Panc1 (cell line): ENCODE measurements around the gene VWF.

Source experiments
- POLR2AphosphoS5 ChIP-seq: IDR thresholded peaks from 2 replicates; pipeline ENCODE4 v1.6.1; 2012; ENCODE audit warnings: mild to moderate bottlenecking, low read depth, low read length, moderate library complexity
- TCF7L2 ChIP-seq: IDR thresholded peaks from 2 replicates; pipeline ENCODE4 v1.6.1; 2011; ENCODE audit warnings: mild to moderate bottlenecking, low read depth, low read length, inconsistent platforms
- TF ChIP-seq, protein P1 (sequence below): fragments of 450-650 bp; IDR thresholded peaks from 2 replicates; pipeline ENCODE4 v1.5.1; 2017; ENCODE audit warnings: mild to moderate bottlenecking
- TF ChIP-seq, protein P2 (sequence below), 2 experiments: IDR thresholded peaks; 2 replicates each; pipeline ENCODE4 v1.6.1; 2011 to 2012; ENCODE audit warnings: low read depth in 2 of 2, control low read depth in 1 of 2, low read length in 1 of 2, mild to moderate bottlenecking in 1 of 2, moderate library complexity in 1 of 2; ENCODE audit not compliant: insufficient read depth in 1 of 2

DNA sequence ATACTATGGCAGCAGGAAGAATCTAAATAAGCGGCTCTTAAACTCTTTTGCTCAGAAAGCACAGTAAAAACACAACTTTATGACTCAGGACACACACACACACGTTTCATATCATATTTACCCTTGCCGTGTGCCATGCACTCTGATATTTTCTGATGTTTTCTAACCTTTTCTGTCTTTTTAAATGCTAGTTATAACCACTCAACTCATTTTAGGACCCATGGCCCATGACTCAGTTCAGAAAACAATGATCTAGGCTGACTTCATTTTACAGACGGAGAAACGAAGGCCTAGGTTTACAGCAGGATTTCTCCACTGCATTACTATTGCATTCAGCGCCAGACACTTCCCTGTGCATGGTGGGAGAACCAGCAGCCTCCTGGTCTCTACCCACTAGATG is 9.1 kb downstream of the VWF start:
- no peak for TF ChIP-seq TCF7L2
- no peak for TF ChIP-seq POLR2AphosphoS5
- TF ChIP-seq, protein P1, sequence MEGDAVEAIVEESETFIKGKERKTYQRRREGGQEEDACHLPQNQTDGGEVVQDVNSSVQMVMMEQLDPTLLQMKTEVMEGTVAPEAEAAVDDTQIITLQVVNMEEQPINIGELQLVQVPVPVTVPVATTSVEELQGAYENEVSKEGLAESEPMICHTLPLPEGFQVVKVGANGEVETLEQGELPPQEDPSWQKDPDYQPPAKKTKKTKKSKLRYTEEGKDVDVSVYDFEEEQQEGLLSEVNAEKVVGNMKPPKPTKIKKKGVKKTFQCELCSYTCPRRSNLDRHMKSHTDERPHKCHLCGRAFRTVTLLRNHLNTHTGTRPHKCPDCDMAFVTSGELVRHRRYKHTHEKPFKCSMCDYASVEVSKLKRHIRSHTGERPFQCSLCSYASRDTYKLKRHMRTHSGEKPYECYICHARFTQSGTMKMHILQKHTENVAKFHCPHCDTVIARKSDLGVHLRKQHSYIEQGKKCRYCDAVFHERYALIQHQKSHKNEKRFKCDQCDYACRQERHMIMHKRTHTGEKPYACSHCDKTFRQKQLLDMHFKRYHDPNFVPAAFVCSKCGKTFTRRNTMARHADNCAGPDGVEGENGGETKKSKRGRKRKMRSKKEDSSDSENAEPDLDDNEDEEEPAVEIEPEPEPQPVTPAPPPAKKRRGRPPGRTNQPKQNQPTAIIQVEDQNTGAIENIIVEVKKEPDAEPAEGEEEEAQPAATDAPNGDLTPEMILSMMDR, result no peak
- TF ChIP-seq, protein P2, sequence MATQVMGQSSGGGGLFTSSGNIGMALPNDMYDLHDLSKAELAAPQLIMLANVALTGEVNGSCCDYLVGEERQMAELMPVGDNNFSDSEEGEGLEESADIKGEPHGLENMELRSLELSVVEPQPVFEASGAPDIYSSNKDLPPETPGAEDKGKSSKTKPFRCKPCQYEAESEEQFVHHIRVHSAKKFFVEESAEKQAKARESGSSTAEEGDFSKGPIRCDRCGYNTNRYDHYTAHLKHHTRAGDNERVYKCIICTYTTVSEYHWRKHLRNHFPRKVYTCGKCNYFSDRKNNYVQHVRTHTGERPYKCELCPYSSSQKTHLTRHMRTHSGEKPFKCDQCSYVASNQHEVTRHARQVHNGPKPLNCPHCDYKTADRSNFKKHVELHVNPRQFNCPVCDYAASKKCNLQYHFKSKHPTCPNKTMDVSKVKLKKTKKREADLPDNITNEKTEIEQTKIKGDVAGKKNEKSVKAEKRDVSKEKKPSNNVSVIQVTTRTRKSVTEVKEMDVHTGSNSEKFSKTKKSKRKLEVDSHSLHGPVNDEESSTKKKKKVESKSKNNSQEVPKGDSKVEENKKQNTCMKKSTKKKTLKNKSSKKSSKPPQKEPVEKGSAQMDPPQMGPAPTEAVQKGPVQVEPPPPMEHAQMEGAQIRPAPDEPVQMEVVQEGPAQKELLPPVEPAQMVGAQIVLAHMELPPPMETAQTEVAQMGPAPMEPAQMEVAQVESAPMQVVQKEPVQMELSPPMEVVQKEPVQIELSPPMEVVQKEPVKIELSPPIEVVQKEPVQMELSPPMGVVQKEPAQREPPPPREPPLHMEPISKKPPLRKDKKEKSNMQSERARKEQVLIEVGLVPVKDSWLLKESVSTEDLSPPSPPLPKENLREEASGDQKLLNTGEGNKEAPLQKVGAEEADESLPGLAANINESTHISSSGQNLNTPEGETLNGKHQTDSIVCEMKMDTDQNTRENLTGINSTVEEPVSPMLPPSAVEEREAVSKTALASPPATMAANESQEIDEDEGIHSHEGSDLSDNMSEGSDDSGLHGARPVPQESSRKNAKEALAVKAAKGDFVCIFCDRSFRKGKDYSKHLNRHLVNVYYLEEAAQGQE (IDR thresholded peaks at IDR 0.05; ENCODE audit: insufficient read depth in 1 of 2, low read depth in 2 of 2, low read length in 1 of 2), result no peak
